Keratinocyte (primary cell): ENCODE measurements around the gene FASTKD3. TPM values are rescaled to one million over a fixed set of nuclear protein-coding genes. Genes with fewer than 3 reads are reported as not detected.

Experiments used
- DNase-seq: peaks from one replicate; pipeline ENCODE4 v3.0.0-alpha.2; 2011; ENCODE audit warnings: low read depth, missing footprints, low spot score
- FAIRE-seq: peaks from 2 replicates; lab custom pipeline; 2011; peaks lifted over from hg19 to GRCh38; lab: Jason Lieb, UNC
- H2AFZ ChIP-seq: 2 replicates; pipeline ENCODE4 v1.6.0; 2012; ENCODE audit warnings: low read length, control low read depth, inconsistent platforms; ENCODE audit not compliant: control insufficient read depth
- H3K27ac ChIP-seq: 2 replicates; pipeline ENCODE4 v1.5.1; 2011; ENCODE audit warnings: low read length; ENCODE audit not compliant: control insufficient read depth, insufficient read depth
- H3K27me3 ChIP-seq: 3 replicates; pipeline ENCODE4 v1.6.0; 2011; ENCODE audit warnings: low read length; ENCODE audit not compliant: control insufficient read depth, insufficient read depth; ENCODE audit errors: extremely low read depth
- H3K36me3 ChIP-seq, 2 experiments: 2 replicates in 1 of 2; 3 replicates in 1 of 2; pipeline ENCODE4 v1.5.1; 2011; ENCODE audit warnings: low read length in 2 of 2, mild to moderate bottlenecking in 1 of 2; ENCODE audit not compliant: control insufficient read depth in 2 of 2, insufficient read depth in 2 of 2; ENCODE audit errors: extremely low read depth in 1 of 2
- H3K4me1 ChIP-seq: 3 replicates; pipeline ENCODE4 v1.5.1; 2011; ENCODE audit warnings: low read length; ENCODE audit not compliant: control insufficient read depth, insufficient read depth; ENCODE audit errors: extremely low read depth
- H3K4me2 ChIP-seq: 3 replicates; pipeline ENCODE4 v1.6.0; 2011; ENCODE audit warnings: low read depth, low read length; ENCODE audit not compliant: control insufficient read depth, insufficient read depth; ENCODE audit errors: extremely low read depth
- H3K4me3 ChIP-seq, 3 experiments: fragments of 200-600 bp in 1 of 3; sonication (generic) in 1 of 3; 2 replicates in 2 of 3; 3 replicates in 1 of 3; pipeline ENCODE4 v1.5.1; 2011 to 2016; ENCODE audit warnings: low read length in 3 of 3, mild to moderate bottlenecking in 3 of 3, control low read depth in 2 of 3, inconsistent platforms in 1 of 3, low read depth in 1 of 3, mixed read lengths in 1 of 3, mixed run types in 1 of 3, moderate library complexity in 1 of 3; ENCODE audit not compliant: control insufficient read depth in 2 of 3, insufficient read depth in 2 of 3; ENCODE audit errors: extremely low read depth in 1 of 3
- H3K79me2 ChIP-seq: 2 replicates; pipeline ENCODE4 v1.6.0; 2012; ENCODE audit warnings: low read length; ENCODE audit not compliant: control insufficient read depth, insufficient read depth
- H3K9ac ChIP-seq: 3 replicates; pipeline ENCODE4 v1.6.0; 2011; ENCODE audit warnings: low read length; ENCODE audit not compliant: control insufficient read depth, insufficient read depth; ENCODE audit errors: extremely low read depth
- H3K9me1 ChIP-seq: 3 replicates; pipeline ENCODE4 v1.6.0; 2011; ENCODE audit warnings: low read length; ENCODE audit not compliant: control insufficient read depth, insufficient read depth; ENCODE audit errors: extremely low read depth
- H3K9me3 ChIP-seq: 2 replicates; pipeline ENCODE4 v1.5.1; 2012; ENCODE audit warnings: low read depth, low read length; ENCODE audit not compliant: control insufficient read depth
- H4K20me1 ChIP-seq: 3 replicates; pipeline ENCODE4 v1.6.0; 2011; ENCODE audit warnings: low read length; ENCODE audit not compliant: control insufficient read depth, insufficient read depth; ENCODE audit errors: extremely low read depth
- CTCF ChIP-seq, 3 experiments: IDR thresholded peaks in 1 of 3; conservative IDR thresholded peaks in 1 of 3; optimal IDR thresholded peaks in 1 of 3; 2 replicates in 2 of 3; 3 replicates in 1 of 3; pipeline versions ENCODE3 to v1.5.1; 2011; ENCODE audit warnings: low read length in 3 of 3, mild to moderate bottlenecking in 3 of 3, moderate library complexity in 2 of 3, control low read depth in 1 of 3, inconsistent platforms in 1 of 3; ENCODE audit not compliant: insufficient read depth in 2 of 3; ENCODE audit errors: extremely low read depth in 1 of 3
- EZH2 ChIP-seq: IDR thresholded peaks from one replicate; pipeline ENCODE4 v1.6.1; 2012; ENCODE audit warnings: inconsistent platforms, mild to moderate bottlenecking, low read length, moderate library complexity
- dilution Hi-C: fragments of 300-500 bp; cut with MboI; formaldehyde crosslinking; loops from one replicate; pipeline ENCODE4 v1.7.0; 2020; ENCODE audit warnings: low sequenced_read_pairs; ENCODE audit not compliant: extremely low pct_ligation_motif_present
- polyA plus RNA-seq, 5 experiments: library from polyadenylated mRNA; depleted of rRNA in 3 of 5; stranded (reverse) in 3 of 5; stranded (forward) in 1 of 5; unstranded in 1 of 5; fragments of >200 nt; gene quantifications; 1 replicate in 1 of 5; 2 replicates in 3 of 5; 3 replicates in 1 of 5; pipeline versions ENCODE4 v1.2.1 to v1.2.3, GENCODE V29; 2011 to 2012; ENCODE audit warnings: missing spikeins in 2 of 5, low read depth in 1 of 5, low replicate concordance in 1 of 5

FASTKD3 gene
- polyA plus RNA-seq, 1 donor (not counting 4 experiments of a cell fraction or from before 2014, with no cell fraction given): 13.8 TPM

- no peaks in the 10 kb centered on the region for H3K36me3 ChIP-seq
- H3K4me3 ChIP-seq: no peak overlapping the region
- TF ChIP-seq CTCF (optimal IDR thresholded peaks at IDR 0.05 in 1 of 3, IDR thresholded peaks at IDR 0.05 in 1 of 3, conservative IDR thresholded peaks at IDR 0.05 in 1 of 3; ENCODE audit: extremely low read depth in 1 of 3, insufficient read depth in 2 of 3, low read length in 3 of 3) (no peak), EZH2 (no peak)
- FAIRE-seq (no peak), DNase-seq (no peak)
- no peaks in the 10 kb centered on the region for H4K20me1 ChIP-seq
- no peak overlapping the region for H3K4me2 ChIP-seq
- H3K27me3 ChIP-seq: peaks cover 20% of the 10 kb centered on the region
- H3K79me2 ChIP-seq: no peaks in the 10 kb centered on the region
- no peaks in the 10 kb centered on the region for H3K4me1 ChIP-seq
- no peaks in the 10 kb centered on the region for H3K9me3 ChIP-seq
- H3K9ac ChIP-seq: no peak overlapping the region
- no peak overlapping the region for H3K27ac ChIP-seq
- H3K9me1 ChIP-seq: no peaks in the 10 kb centered on the region
- dilution Hi-C loops: no loop called here
- H2AFZ ChIP-seq: no peak overlapping the region
Observed at GRCh38 chr5:7846327-7846726, 22.5 kb downstream of the FASTKD3 start.

GRCh38 chr5:7845557-7845956 lies 23.3 kb downstream of the FASTKD3 start:
- no peak overlapping the region for H2AFZ ChIP-seq
- H3K4me1 ChIP-seq: no peaks in the 10 kb centered on the region
- H3K9ac ChIP-seq: no peak overlapping the region
- dilution Hi-C loops: no loop called here
- H3K27ac ChIP-seq: no peak overlapping the region
- H4K20me1 ChIP-seq: no peaks in the 10 kb centered on the region
- TF ChIP-seq CTCF (optimal IDR thresholded peaks at IDR 0.05 in 1 of 3, IDR thresholded peaks at IDR 0.05 in 1 of 3, conservative IDR thresholded peaks at IDR 0.05 in 1 of 3; ENCODE audit: extremely low read depth in 1 of 3, insufficient read depth in 2 of 3, low read length in 3 of 3): no peak
- no peak for TF ChIP-seq EZH2
- no peaks in the 10 kb centered on the region for H3K36me3 ChIP-seq
- no peaks in the 10 kb centered on the region for H3K79me2 ChIP-seq
- H3K9me3 ChIP-seq: no peaks in the 10 kb centered on the region
- peaks cover 13% of the 10 kb centered on the region for H3K27me3 ChIP-seq
- H3K9me1 ChIP-seq: no peaks in the 10 kb centered on the region
- no peak overlapping the region for H3K4me2 ChIP-seq
- no peak overlapping the region for H3K4me3 ChIP-seq
- no peak for DNase-seq
- FAIRE-seq: no peak
